ENCODE data around the gene CTRB2. TPM values are rescaled to one million over a fixed set of nuclear protein-coding genes. Genes with fewer than 3 reads are reported as not detected.

Gene CTRB2
- polyA plus RNA-seq, 1 of the 3 experiments (the other 2 are of a cell fraction), result not detected

DNA sequence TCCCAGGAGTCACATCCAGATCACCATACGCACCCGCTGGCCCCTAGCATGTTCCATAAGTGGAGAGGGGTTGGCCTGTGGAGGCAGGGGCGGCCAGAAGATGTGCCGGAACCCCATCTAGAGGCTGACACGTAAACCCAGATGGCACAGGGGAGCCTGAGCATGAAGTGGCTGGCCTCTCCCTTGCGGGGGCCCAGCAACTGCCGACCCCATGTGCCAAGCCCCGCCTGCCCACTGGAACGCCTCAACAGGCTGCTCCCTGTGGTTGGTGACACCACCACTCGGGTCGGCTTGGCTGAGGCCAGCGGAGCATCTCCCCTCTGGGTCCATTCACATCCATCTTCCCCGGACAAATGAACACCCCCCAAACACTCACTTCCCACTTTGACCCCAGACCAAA is 35.0 kb upstream of the CTRB2 start:
- TF ChIP-seq EP300 (IDR thresholded peaks at IDR 0.05; ENCODE audit: borderline replicate concordance in 1 of 2, low read depth in 1 of 2, low read length in 1 of 2) (no peak), NFIC (IDR thresholded peaks at IDR 0.05; ENCODE audit: borderline replicate concordance) (no peak), NRF1 (IDR thresholded peaks at IDR 0.05; ENCODE audit: low read depth, low read length) (no peak), GATA2 (CRISPR knock-in tag; IDR thresholded peaks at IDR 0.05) (no peak), MEF2A (IDR thresholded peaks at IDR 0.05; ENCODE audit: borderline replicate concordance, low read depth) (no peak), RFX5 (IDR thresholded peaks at IDR 0.05; ENCODE audit: low read length) (no peak), EZH2phosphoT487 (IDR thresholded peaks at IDR 0.05; ENCODE audit: borderline replicate concordance, low read depth) (no peak), RCOR1 (IDR thresholded peaks at IDR 0.05; ENCODE audit: low read length) (no peak), RXRA (IDR thresholded peaks at IDR 0.05; ENCODE audit: borderline replicate concordance, low read depth) (no peak), CHD2 (IDR thresholded peaks at IDR 0.05; ENCODE audit: low read length, partially characterized antibody) (no peak), MXI1 (IDR thresholded peaks at IDR 0.05; ENCODE audit: low read depth, low read length) (no peak), TCF12 (IDR thresholded peaks at IDR 0.05) (no peak), TAF1 (IDR thresholded peaks at IDR 0.05; ENCODE audit: borderline replicate concordance, low read depth, low read length) (no peak), TEAD4 (IDR thresholded peaks at IDR 0.05; ENCODE audit: borderline replicate concordance, insufficient read depth) (no peak), SIN3A (IDR thresholded peaks at IDR 0.05; ENCODE audit: borderline replicate concordance, low read depth, low read length) (no peak)
- TF ChIP-seq, protein P1, sequence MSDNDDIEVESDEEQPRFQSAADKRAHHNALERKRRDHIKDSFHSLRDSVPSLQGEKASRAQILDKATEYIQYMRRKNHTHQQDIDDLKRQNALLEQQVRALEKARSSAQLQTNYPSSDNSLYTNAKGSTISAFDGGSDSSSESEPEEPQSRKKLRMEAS (IDR thresholded peaks at IDR 0.05; ENCODE audit: low read depth), result no peak
- TF ChIP-seq, protein P2, sequence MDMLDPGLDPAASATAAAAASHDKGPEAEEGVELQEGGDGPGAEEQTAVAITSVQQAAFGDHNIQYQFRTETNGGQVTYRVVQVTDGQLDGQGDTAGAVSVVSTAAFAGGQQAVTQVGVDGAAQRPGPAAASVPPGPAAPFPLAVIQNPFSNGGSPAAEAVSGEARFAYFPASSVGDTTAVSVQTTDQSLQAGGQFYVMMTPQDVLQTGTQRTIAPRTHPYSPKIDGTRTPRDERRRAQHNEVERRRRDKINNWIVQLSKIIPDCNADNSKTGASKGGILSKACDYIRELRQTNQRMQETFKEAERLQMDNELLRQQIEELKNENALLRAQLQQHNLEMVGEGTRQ (IDR thresholded peaks at IDR 0.05; ENCODE audit: borderline replicate concordance, low read depth, low read length), result no peak
- Histone ChIP-seq H3K27ac (ENCODE audit: low read depth in 2 of 2, low read length in 1 of 2) (peak overlapping the region; percentile 34 to 43; a peak in 3 of 4 replicates), H3K79me2 (ENCODE audit: insufficient read depth) (peaks cover 98% of the 10 kb centered on the region), H3K9me3 (no peaks in the 10 kb centered on the region), H3K27me3 (ENCODE audit: insufficient read depth) (no peaks in the 10 kb centered on the region), H3K9ac (no peak overlapping the region; the same call in 1 of the 2 replicates), H2AFZ (ENCODE audit: low read depth) (no peak overlapping the region), H3K4me2 (no peak overlapping the region), H4K20me1 (ENCODE audit: insufficient read depth) (peaks cover 35% of the 10 kb centered on the region), H3K9me2 (no peaks in the 10 kb centered on the region), H3K36me3 (replicated peaks in 1 of 2; ENCODE audit: control insufficient read depth in 1 of 2, insufficient read depth in 2 of 2, low read length in 1 of 2) (peaks cover 9 to 40% of the 10 kb centered on the region in 2 experiments), H3F3A (replicated peaks; ENCODE audit: insufficient read depth) (peaks cover 38% of the 10 kb centered on the region), H3K4me3 (ENCODE audit: low read depth in 2 of 2, low read length in 1 of 2) (no peak overlapping the region), H3K4me1 (ENCODE audit: control insufficient read depth in 1 of 2, insufficient read depth in 2 of 2, low read depth in 1 of 2, low read length in 1 of 2) (peaks cover 61 to 84% of the 10 kb centered on the region in 2 experiments)
- ChIA-PET POLR2A (no interaction called here), CTCF (interaction anchor here (0.7 kb wide), 1 partner anchor 8 kb away, joined by 4 read pairs; no protein-coding TSS in a partner anchor)
- no peak for DNase-seq
- WGBS (ENCODE audit: low lambda C conversion rate), result 100% methylated on average over 3 of the region's 13 CpGs

- no peak overlapping the region for H3K4me2 ChIP-seq
- H3K9me3 ChIP-seq, result no peaks in the 10 kb centered on the region
- peaks cover 35% of the 10 kb centered on the region for H4K20me1 ChIP-seq (ENCODE audit: insufficient read depth)
- H3K9me2 ChIP-seq, result no peaks in the 10 kb centered on the region
- H3K4me1 ChIP-seq (ENCODE audit: control insufficient read depth in 1 of 2, insufficient read depth in 2 of 2, low read depth in 1 of 2, low read length in 1 of 2), result peaks cover 56 to 78% of the 10 kb centered on the region in 2 experiments
- H2AFZ ChIP-seq (ENCODE audit: low read depth), result no peak overlapping the region
- WGBS (ENCODE audit: low lambda C conversion rate), result 80% methylated on average over 3 of the region's 8 CpGs
- no peaks in the 10 kb centered on the region for H3K27me3 ChIP-seq (ENCODE audit: insufficient read depth)
- ChIA-PET POLR2A (no interaction called here), CTCF (interaction anchor here (0.7 kb wide), 1 partner anchor 9 kb away, joined by 4 read pairs; no protein-coding TSS in a partner anchor)
- DNase-seq, result no peak
- H3K9ac ChIP-seq, result no peak overlapping the region; the same call in 1 of the 2 replicates
- H3F3A ChIP-seq (replicated peaks; ENCODE audit: insufficient read depth), result peaks cover 37% of the 10 kb centered on the region
- peak overlapping the region; percentile 34 to 80; a peak in 3 of 4 replicates for H3K27ac ChIP-seq (ENCODE audit: low read depth in 2 of 2, low read length in 1 of 2)
- H3K4me3 ChIP-seq (ENCODE audit: low read depth in 2 of 2, low read length in 1 of 2), result no peak overlapping the region
- H3K79me2 ChIP-seq (ENCODE audit: insufficient read depth), result peaks cover 98% of the 10 kb centered on the region
- H3K36me3 ChIP-seq (replicated peaks in 1 of 2; ENCODE audit: control insufficient read depth in 1 of 2, insufficient read depth in 2 of 2, low read length in 1 of 2), result peaks cover 12 to 40% of the 10 kb centered on the region in 2 experiments
- TF ChIP-seq RCOR1 (IDR thresholded peaks at IDR 0.05; ENCODE audit: low read length) (no peak), GABPA (IDR thresholded peaks at IDR 0.05; ENCODE audit: low read depth) (no peak), EZH2phosphoT487 (IDR thresholded peaks at IDR 0.05; ENCODE audit: borderline replicate concordance, low read depth) (no peak), YY1 (IDR thresholded peaks at IDR 0.05; ENCODE audit: low read depth) (no peak), SMC3 (IDR thresholded peaks at IDR 0.05; ENCODE audit: low read depth, low read length) (no peak), REST (IDR thresholded peaks at IDR 0.05; ENCODE audit: low read depth, low read length) (no peak), RFX5 (IDR thresholded peaks at IDR 0.05; ENCODE audit: low read length) (no peak), POLR2AphosphoS5 (IDR thresholded peaks at IDR 0.05; ENCODE audit: low read depth, low read length) (no peak), FOXJ3 (CRISPR knock-in tag; IDR thresholded peaks at IDR 0.05) (no peak)
- TF ChIP-seq, protein P2 (IDR thresholded peaks at IDR 0.05; ENCODE audit: borderline replicate concordance, low read depth, low read length), result no peak
- TF ChIP-seq, protein P1 (IDR thresholded peaks at IDR 0.05; ENCODE audit: low read depth), result no peak
Measured at GRCh38 chr16:75241412-75241811, 34.5 kb upstream of the CTRB2 start.

All from SK-N-SH (cell line).